Stimulated activated CD8-positive, alpha-beta memory T cell treated with anti-CD3 and anti-CD28 coated beads, Interleukin-12 subunit alpha, Interleukin-12 subunit beta, amount 100 ng/mL, for 1 hour (primary cell): ENCODE results near the gene DCAF5.
"Not testable (repeated sequence)": the region's sequence is repeated elsewhere in the genome, so short reads cannot be mapped to it uniquely, and the experiment has no call there.

Source experiments
- DNase-seq: peaks from one replicate; pipeline ENCODE4 v3.0.0-alpha.2; 2020; ENCODE audit warnings: low read depth

DCAF5 gene

DNA sequence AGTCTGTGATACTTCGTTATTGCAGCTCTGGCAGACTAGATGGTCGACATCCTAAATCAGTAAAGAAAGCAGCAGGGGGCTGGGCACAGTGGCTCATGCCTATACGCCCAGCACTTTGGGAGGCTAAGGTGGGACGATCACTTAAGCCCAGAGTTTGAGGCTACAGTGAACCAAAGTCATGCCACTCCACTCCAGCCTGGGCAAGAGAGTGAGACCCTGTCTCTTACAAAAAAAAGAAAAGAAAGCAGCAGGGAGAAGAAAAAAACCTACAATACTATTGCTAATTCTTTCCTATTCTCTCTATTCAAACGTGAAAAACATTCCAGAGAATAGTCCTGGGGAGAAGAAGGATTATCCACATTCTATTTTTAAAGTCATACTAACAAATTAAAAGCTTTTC is 79.5 kb downstream of the DCAF5 start:
- DNase-seq: no peak

DNA sequence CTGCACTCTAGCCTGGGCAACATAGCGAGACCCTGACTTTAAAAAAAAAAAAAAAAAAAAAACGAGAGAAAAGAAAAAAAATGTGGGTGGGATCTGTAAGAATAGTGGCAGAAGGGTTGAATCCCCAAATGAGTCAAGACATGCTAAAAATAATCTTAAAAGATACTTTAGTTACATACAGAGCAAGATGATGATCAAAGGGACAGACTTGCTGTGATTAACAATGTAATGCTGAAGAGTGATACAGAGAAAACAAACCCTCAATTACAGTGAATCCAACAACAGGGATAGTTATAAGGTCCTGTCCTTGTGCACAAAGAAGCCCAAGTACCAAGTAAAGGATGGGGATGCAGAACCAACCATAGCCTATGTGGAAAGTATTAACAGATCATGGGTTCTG is 80.3 kb downstream of the DCAF5 start:
- no peak for DNase-seq

DNA sequence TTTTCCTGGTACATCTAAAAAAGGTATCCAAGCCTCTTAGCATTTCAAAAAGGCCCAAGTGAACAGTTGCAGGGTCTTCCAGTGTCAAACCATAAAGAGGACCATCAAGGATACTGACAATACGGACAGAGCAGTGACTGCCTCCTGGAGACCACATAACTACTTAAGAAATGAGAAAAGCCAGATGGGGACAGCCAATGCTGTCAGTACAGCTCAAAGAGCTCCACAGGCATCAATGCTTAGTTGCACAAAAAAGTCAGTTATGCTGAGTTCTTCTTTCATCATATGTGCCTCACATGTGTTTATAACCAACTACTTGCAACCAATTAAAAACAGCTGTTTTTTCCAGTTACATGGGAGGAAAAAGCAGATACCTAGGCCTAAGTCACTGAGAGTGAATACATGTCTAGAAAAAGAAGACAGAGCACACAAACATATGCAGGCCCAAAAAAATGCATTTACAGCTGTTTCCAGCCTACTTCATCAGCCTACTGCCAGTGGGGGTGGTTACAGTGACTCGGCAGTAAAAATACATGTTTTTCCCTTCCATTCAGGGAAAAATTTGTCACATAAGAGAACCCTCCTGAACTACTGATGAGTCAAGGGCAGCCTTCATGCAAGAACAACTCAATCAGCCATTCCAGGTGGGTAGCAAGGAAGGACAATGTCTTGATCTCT is 84.0 kb downstream of the DCAF5 start:
- no peak for DNase-seq

GRCh38 chr14:69066396-69067171 is 86.3 kb downstream of the DCAF5 start:
- DNase-seq: no peak

- DNase-seq: not testable (repeated sequence)
Measured at GRCh38 chr14:69065934-69066333, 87.0 kb downstream of the DCAF5 start.

GRCh38 chr14:69064596-69064995 is 88.3 kb downstream of the DCAF5 start:
- DNase-seq: no peak

DNA sequence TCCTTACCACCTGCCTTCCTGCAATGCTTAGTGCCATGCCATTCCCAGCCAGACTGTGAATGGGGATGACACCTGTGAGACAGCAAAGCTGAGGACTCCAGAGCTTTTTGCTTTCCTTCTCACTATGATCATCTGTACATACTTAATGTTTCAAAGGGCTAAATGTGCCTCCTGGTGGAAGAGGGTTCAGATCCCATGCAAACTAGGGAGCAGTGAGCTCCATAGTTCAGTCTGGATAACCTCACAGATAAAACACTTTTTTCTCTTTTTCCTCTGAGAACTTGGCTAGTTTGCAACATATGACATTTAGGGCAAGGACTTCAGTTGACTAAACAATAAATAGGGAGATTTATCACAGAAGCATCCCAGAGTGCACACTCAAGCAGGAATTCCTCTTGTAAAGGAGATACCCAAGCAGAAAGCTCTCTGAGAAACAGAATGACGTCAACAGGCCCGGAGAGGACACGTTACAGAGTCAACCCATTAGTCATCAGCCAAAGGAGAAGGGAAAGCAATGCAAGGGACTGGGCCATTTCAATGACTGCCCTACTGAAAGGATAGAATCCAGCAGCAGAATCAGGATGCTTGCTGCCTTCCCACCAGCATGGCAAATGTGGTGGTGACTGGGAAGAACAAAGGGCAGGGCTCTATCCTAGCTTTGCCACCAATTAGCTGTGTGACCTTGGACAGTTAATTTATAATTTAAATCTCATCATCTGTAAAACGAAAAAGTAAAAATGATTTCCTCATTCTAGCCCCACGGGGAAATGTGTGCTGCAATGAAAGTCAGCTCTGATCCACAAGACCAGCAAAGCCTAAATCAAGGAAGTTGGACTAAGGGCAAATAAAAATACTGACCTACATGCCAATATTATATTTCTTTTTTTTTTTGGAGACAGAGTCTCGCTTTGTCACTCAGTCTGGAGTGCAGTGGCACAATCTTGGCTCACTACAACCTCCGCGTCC is 93.0 kb downstream of the DCAF5 start:
- DNase-seq: no peak

GRCh38 chr14:69055999-69056788 is 96.7 kb downstream of the DCAF5 start:
- no peak for DNase-seq

DNA sequence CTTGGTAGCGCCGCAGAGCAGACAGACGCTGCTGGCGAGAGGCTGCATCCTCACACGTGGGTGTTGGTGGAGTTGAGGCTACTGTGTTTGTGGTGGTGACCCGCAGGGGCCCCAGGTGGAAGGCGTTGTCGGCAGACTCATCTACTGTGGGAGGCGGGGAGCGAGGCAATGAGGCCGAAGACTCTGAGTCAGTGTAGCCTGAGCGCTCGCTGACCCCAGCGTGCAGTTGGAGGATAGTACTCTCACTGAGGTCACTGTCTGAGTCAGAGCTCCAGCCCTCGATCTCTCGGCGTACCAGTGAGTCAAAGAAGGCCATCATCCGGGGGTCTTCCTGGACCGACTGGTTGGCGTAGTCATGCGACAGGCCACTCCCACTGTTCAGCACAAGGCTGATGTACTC is 97.8 kb downstream of the DCAF5 start:
- DNase-seq: no peak

DNA sequence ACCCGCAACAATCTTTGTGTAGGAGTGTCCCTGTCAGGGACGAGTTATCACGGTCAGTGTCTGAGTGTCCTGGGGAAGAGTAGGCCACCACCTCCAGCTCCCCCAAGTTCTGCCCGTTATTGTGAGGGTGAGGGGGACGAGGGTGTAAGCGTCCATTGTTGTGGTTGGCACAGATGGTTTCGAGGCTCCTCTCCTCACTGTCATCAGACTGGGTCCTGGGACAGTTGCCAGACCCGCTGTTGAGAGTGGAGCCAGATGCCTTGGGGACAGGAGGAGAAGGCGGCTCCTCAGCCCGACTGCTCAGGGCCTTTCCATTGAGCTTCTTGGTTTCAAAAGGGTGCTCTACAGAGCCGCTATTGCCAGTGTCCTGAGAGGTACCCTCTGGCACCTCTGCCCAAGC is 98.9 kb downstream of the DCAF5 start:
- DNase-seq: no peak

- DNase-seq: no peak
Measured at GRCh38 chr14:69052181-69052601, 100.7 kb downstream of the DCAF5 start.

DNA sequence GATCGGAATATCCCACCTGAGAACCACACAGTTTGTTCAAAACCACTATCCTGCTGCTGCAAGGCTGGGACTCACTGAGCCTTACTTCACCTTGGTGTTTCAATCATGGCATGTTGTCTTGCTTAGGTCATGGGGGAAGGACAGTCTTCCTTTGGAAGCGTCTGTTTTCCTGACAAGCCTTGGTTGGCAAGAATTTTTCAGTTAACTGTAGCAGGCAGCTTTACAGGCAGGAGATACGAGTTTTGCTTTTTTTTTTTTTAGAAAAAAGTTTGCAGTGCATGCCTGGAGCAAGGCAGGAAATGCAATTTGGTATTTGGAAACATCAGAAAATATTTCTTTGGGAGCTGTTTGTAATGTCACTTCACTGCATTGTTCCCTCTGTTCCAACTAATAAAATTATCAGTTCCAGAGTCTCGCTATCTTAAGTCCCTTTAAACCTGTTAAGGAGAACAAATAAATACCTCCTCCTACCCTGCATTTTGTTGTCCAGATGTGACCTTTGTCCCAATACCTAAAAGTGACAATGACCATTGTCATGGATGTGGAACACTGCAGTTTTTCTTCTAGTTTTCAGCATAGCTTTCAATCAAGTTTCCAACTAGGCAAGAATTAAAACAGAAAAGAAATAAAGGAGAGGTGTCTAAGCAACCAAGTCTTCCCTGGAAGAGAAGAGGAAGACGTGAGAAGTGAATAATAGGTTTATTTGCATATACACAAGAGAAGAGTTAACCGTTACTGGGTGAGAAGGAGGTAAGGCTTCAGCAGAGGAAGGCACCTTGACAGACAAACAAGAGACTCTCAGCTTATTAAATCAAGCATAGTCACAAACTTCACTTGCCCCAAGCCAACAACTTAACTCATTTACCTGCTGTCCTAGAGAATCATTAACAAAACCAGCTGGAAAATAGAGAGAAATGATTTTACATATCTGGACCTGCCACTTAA is 102.4 kb downstream of the DCAF5 start:
- DNase-seq: no peak

GRCh38 chr14:69049675-69050074 is 103.2 kb downstream of the DCAF5 start:
- DNase-seq: no peak

DNA sequence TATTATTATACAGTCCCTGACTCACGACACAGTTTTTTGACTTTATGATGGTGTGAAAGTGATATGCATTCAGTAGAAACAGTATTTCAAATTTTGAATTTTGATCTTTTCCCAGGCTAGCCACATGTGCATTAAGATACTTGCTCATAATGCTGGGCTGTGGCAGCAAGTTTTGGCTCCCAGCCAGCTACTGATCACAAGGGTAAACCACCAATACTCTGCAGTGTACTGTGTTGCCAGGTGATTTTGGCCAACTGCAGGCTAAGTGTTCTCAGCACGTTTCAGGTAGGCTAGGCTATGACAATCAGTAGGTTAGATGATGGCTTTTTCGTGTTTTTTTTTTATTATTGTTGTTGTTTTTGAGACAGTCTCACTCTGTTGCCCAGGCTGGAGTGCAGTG is 104.5 kb downstream of the DCAF5 start:
- DNase-seq: no peak

GRCh38 chr14:69047255-69047654 is 105.7 kb downstream of the DCAF5 start:
- no peak for DNase-seq

- no peak for DNase-seq
Measured at GRCh38 chr14:69046476-69046860, 106.5 kb downstream of the DCAF5 start.

GRCh38 chr14:69045857-69046475 is 107.0 kb downstream of the DCAF5 start:
- no peak for DNase-seq

- no peak for DNase-seq
Measured at GRCh38 chr14:69044965-69045555, 107.9 kb downstream of the DCAF5 start.

- DNase-seq: no peak
Measured at GRCh38 chr14:69044296-69044695, 108.6 kb downstream of the DCAF5 start.
